Activated CD4-positive, alpha-beta T cell treated with anti-CD3 and anti-CD28 coated beads, Interleukin-2, amount 10 ng/mL, durations not matched to agents 24 days and 14 days (primary cell): ENCODE data around the gene PNPLA1. TPM values are rescaled to one million over a fixed set of nuclear protein-coding genes. Genes with fewer than 3 reads are reported as not detected.
A peak's percentile ranks its signal among the peaks of the same experiment; 100 is the strongest.

Experiments
- DNase-seq: peaks from one replicate; pipeline ENCODE4 v3.0.0; 2022
- H3K27ac Mint-ChIP-seq: one replicate; pipeline ENCODE4 v1.8.0; 2022; ENCODE audit warnings: mild to moderate bottlenecking, mixed read lengths
- H3K27me3 Mint-ChIP-seq: one replicate; pipeline ENCODE4 v1.8.0; 2022; ENCODE audit warnings: mixed read lengths
- H3K36me3 Mint-ChIP-seq: one replicate; pipeline ENCODE4 v1.8.0; 2022; ENCODE audit warnings: low read depth, mild to moderate bottlenecking, mixed read lengths
- H3K4me1 Mint-ChIP-seq: one replicate; pipeline ENCODE4 v1.8.0; 2021; ENCODE audit warnings: mixed read lengths
- H3K4me3 Mint-ChIP-seq: one replicate; pipeline ENCODE4 v1.8.0; 2022; ENCODE audit warnings: mild to moderate bottlenecking, moderate library complexity, mixed read lengths
- H3K9me3 Mint-ChIP-seq: one replicate; pipeline ENCODE4 v1.8.0; 2021; ENCODE audit warnings: mixed read lengths
- intact Hi-C: fragments of 100-400 bp; cut with micrococcal nuclease; formaldehyde crosslinking; loops from one replicate; pipeline ENCODE4 v1.15.1; 2023
- total RNA-seq: library from RNA; stranded (reverse); gene quantifications from 2 replicates; pipeline ENCODE4 v1.2.3, GENCODE V29; 2022

The PNPLA1 gene
- total RNA-seq, 1 donor from 2014 or later = not detected

GRCh38 chr6:36239774-36240173 lies 30.1 kb upstream of the PNPLA1 start:
- no peak overlapping the region for H3K27ac Mint-ChIP-seq
- H3K36me3 Mint-ChIP-seq = no peaks in the 10 kb centered on the region

GRCh38 chr6:36241728-36242127 lies 28.1 kb upstream of the PNPLA1 start:
- Mint-ChIP-seq H3K9me3 (no peaks in the 10 kb centered on the region), H3K4me1 (peaks cover 12% of the 10 kb centered on the region), H3K4me3 (peak overlapping the region; percentile 36), H3K36me3 (no peaks in the 10 kb centered on the region), H3K27ac (no peak overlapping the region), H3K27me3 (peaks cover 34% of the 10 kb centered on the region)
- intact Hi-C loops = loop anchor here (1.0 kb wide), 1 partner anchor 119 kb away; no protein-coding TSS in a partner anchor
- DNase-seq = no peak

More at GRCh38 chr6:36239774-36240173, 30.1 kb upstream of the PNPLA1 start:
- Mint-ChIP-seq H3K27me3 (peaks cover 33% of the 10 kb centered on the region), H3K4me3 (no peak overlapping the region), H3K4me1 (peaks cover 12% of the 10 kb centered on the region), H3K9me3 (no peaks in the 10 kb centered on the region)
- intact Hi-C loops = no loop called here
- DNase-seq = no peak

GRCh38 chr6:36242161-36242560 lies 27.7 kb upstream of the PNPLA1 start:
- peak overlapping the region; percentile 36 for H3K4me3 Mint-ChIP-seq

GRCh38 chr6:36242626-36243025 lies 27.2 kb upstream of the PNPLA1 start:
- Mint-ChIP-seq H3K4me1 (peaks cover 12% of the 10 kb centered on the region), H3K36me3 (no peaks in the 10 kb centered on the region), H3K4me3 (no peak overlapping the region), H3K9me3 (no peaks in the 10 kb centered on the region), H3K27me3 (peaks cover 32% of the 10 kb centered on the region), H3K27ac (no peak overlapping the region)
- DNase-seq = no peak
- intact Hi-C loops = no loop called here

More at GRCh38 chr6:36242161-36242560, 27.7 kb upstream of the PNPLA1 start:
- no peaks in the 10 kb centered on the region for H3K9me3 Mint-ChIP-seq
- peaks cover 12% of the 10 kb centered on the region for H3K4me1 Mint-ChIP-seq
- H3K27ac Mint-ChIP-seq = no peak overlapping the region
- H3K36me3 Mint-ChIP-seq = no peaks in the 10 kb centered on the region
- intact Hi-C loops = no loop called here
- DNase-seq = no peak
- H3K27me3 Mint-ChIP-seq = peaks cover 34% of the 10 kb centered on the region

- Mint-ChIP-seq H3K27me3 (peaks cover 30% of the 10 kb centered on the region), H3K4me1 (peaks cover 12% of the 10 kb centered on the region), H3K27ac (no peak overlapping the region), H3K4me3 (no peak overlapping the region), H3K36me3 (no peaks in the 10 kb centered on the region), H3K9me3 (no peaks in the 10 kb centered on the region)
- no peak for DNase-seq
- intact Hi-C loops = no loop called here
Measured at GRCh38 chr6:36243562-36244212, 26.2 kb upstream of the PNPLA1 start.

GRCh38 chr6:36244641-36245280 lies 25.1 kb upstream of the PNPLA1 start:
- intact Hi-C loops = no loop called here
- H3K9me3 Mint-ChIP-seq = no peaks in the 10 kb centered on the region
- DNase-seq = no peak
- H3K27ac Mint-ChIP-seq = no peak overlapping the region
- no peak overlapping the region for H3K4me3 Mint-ChIP-seq
- peaks cover 30% of the 10 kb centered on the region for H3K27me3 Mint-ChIP-seq
- peaks cover 12% of the 10 kb centered on the region for H3K4me1 Mint-ChIP-seq
- H3K36me3 Mint-ChIP-seq = no peaks in the 10 kb centered on the region

- DNase-seq = peak; percentile 66
- intact Hi-C loops = no loop called here
Measured at GRCh38 chr6:36245572-36246061, 24.2 kb upstream of the PNPLA1 start.

GRCh38 chr6:36246506-36247268 lies 23.2 kb upstream of the PNPLA1 start:
- intact Hi-C loops = no loop called here
- Mint-ChIP-seq H3K27me3 (peaks cover 28% of the 10 kb centered on the region), H3K4me3 (no peak overlapping the region), H3K27ac (no peak overlapping the region), H3K4me1 (peaks cover 10% of the 10 kb centered on the region), H3K9me3 (no peaks in the 10 kb centered on the region), H3K36me3 (no peaks in the 10 kb centered on the region)
- no peak for DNase-seq

More at GRCh38 chr6:36245572-36246061, 24.2 kb upstream of the PNPLA1 start:
- Mint-ChIP-seq H3K4me1 (peaks cover 12% of the 10 kb centered on the region), H3K27me3 (peaks cover 28% of the 10 kb centered on the region), H3K27ac (no peak overlapping the region), H3K36me3 (no peaks in the 10 kb centered on the region), H3K9me3 (no peaks in the 10 kb centered on the region), H3K4me3 (no peak overlapping the region)

- no peak for DNase-seq
- intact Hi-C loops = no loop called here
- Mint-ChIP-seq H3K27me3 (peaks cover 23% of the 10 kb centered on the region), H3K9me3 (no peaks in the 10 kb centered on the region), H3K4me3 (no peak overlapping the region), H3K4me1 (peaks cover 3% of the 10 kb centered on the region), H3K36me3 (no peaks in the 10 kb centered on the region), H3K27ac (no peak overlapping the region)
Measured at GRCh38 chr6:36247693-36248092, 22.2 kb upstream of the PNPLA1 start.

GRCh38 chr6:36248980-36249379 lies 20.9 kb upstream of the PNPLA1 start:
- intact Hi-C loops = no loop called here
- no peaks in the 10 kb centered on the region for H3K9me3 Mint-ChIP-seq
- no peaks in the 10 kb centered on the region for H3K36me3 Mint-ChIP-seq
- DNase-seq = no peak
- no peak overlapping the region for H3K27ac Mint-ChIP-seq
- H3K4me3 Mint-ChIP-seq = no peak overlapping the region
- H3K4me1 Mint-ChIP-seq = peaks cover 3% of the 10 kb centered on the region
- peaks cover 11% of the 10 kb centered on the region for H3K27me3 Mint-ChIP-seq

- H3K36me3 Mint-ChIP-seq = no peaks in the 10 kb centered on the region
- H3K4me1 Mint-ChIP-seq = peaks cover 3% of the 10 kb centered on the region
- peaks cover 7% of the 10 kb centered on the region for H3K27me3 Mint-ChIP-seq
- intact Hi-C loops = no loop called here
- H3K4me3 Mint-ChIP-seq = no peak overlapping the region
- no peaks in the 10 kb centered on the region for H3K9me3 Mint-ChIP-seq
- DNase-seq = no peak
- H3K27ac Mint-ChIP-seq = no peak overlapping the region
Measured at GRCh38 chr6:36249536-36249935, 20.3 kb upstream of the PNPLA1 start.

- Mint-ChIP-seq H3K4me3 (no peak overlapping the region), H3K27ac (no peak overlapping the region), H3K36me3 (no peaks in the 10 kb centered on the region), H3K4me1 (no peaks in the 10 kb centered on the region), H3K9me3 (no peaks in the 10 kb centered on the region), H3K27me3 (peaks cover 10% of the 10 kb centered on the region)
- no peak for DNase-seq
- intact Hi-C loops = no loop called here
Measured at GRCh38 chr6:36252005-36252404, 17.9 kb upstream of the PNPLA1 start.

- Mint-ChIP-seq H3K4me3 (no peak overlapping the region), H3K27ac (no peak overlapping the region), H3K9me3 (no peaks in the 10 kb centered on the region), H3K36me3 (no peaks in the 10 kb centered on the region), H3K27me3 (peaks cover 37% of the 10 kb centered on the region), H3K4me1 (no peaks in the 10 kb centered on the region)
- no peak for DNase-seq
- intact Hi-C loops = no loop called here
Measured at GRCh38 chr6:36263390-36264000, 6.4 kb upstream of the PNPLA1 start.
